Uterus (tissue), 4 donors: Measurements from ENCODE around the gene CBFA2T2. TPM values are rescaled to one million over a fixed set of nuclear protein-coding genes. Genes with fewer than 3 reads are reported as not detected.
"Not testable (repeated sequence)": the region's sequence is repeated elsewhere in the genome, so short reads cannot be mapped to it uniquely, and the experiment has no call there.

Experiments used
- DNase-seq, 2 donors: peaks; one replicate each; pipeline ENCODE4 v3.0.0-alpha.2; 2019 to 2020
- H3K27ac ChIP-seq, 2 donors: fragments of 200-600 bp; sonication (generic); 1 replicate in 1 of 2; 2 replicates in 1 of 2; pipeline ENCODE4 v1.5.1; 2016 to 2018
- H3K27me3 ChIP-seq, 2 donors: fragments of 200-600 bp; sonication (generic); one replicate each; pipeline ENCODE4 v1.5.1; 2018 to 2019; ENCODE audit warnings: control low read depth in 1 of 2
- H3K36me3 ChIP-seq, 2 donors: fragments of 200-600 bp; sonication (generic); one replicate each; pipeline ENCODE4 v1.5.1; 2019; ENCODE audit warnings: control low read depth in 1 of 2
- H3K4me1 ChIP-seq, 2 donors: fragments of 200-600 bp; sonication (generic); one replicate each; pipeline ENCODE4 v1.5.1; 2018 to 2019; ENCODE audit warnings: control low read depth in 1 of 2
- H3K4me3 ChIP-seq, 2 donors: fragments of 200-600 bp; sonication (generic); 1 replicate in 1 of 2; 2 replicates in 1 of 2; pipeline ENCODE4 v1.5.1; 2018 to 2019; ENCODE audit warnings: mild to moderate bottlenecking in 1 of 2
- H3K9me3 ChIP-seq, 2 donors: fragments of 200-600 bp; sonication (generic); one replicate each; pipeline ENCODE4 v1.5.1; 2019; ENCODE audit warnings: control low read depth in 1 of 2
- CTCF ChIP-seq, 4 experiments: fragments of 200-600 bp in 2 of 4; fragments of 450-650 bp in 2 of 4; sonication (generic) in 2 of 4; IDR thresholded peaks; one replicate each; pipeline ENCODE4 v1.5.1; 2016 to 2019; ENCODE audit warnings: antibody characterized with exemption in 4 of 4, mild to moderate bottlenecking in 2 of 4, moderate library complexity in 1 of 4
- POLR2A ChIP-seq, 2 donors: fragments of 450-650 bp; IDR thresholded peaks; one replicate each; pipeline ENCODE4 v1.6.1; 2016; ENCODE audit warnings: antibody characterized with exemption in 2 of 2, mild to moderate bottlenecking in 1 of 2, moderate library complexity in 1 of 2
- intact Hi-C: fragments of 100-400 bp; cut with DNase I; formaldehyde crosslinking; loops from one replicate; pipeline ENCODE4 v1.15.1; 2023; ENCODE audit warnings: low total_unique reads
- total RNA-seq, 4 donors: library from RNA; depleted of rRNA in 3 of 4; stranded (reverse); fragments of >200 nt in 3 of 4; gene quantifications; one replicate each; pipeline versions ENCODE4 v1.1.0 to v1.2.4, GENCODE V29; 2014 to 2023
- donor health status: DM: yes; HTN: yes; CAD: no.

CBFA2T2 gene
- total RNA-seq, 4 donors from 2014 or later = 13.6 to 32.4 (median 24.3) TPM

- TF ChIP-seq POLR2A (IDR thresholded peaks at IDR 0.05) (no peak), CTCF (IDR thresholded peaks at IDR 0.05) (no peak)
- Histone ChIP-seq H3K27me3 (no peaks in the 10 kb centered on the region), H3K36me3 (no peaks in the 10 kb centered on the region), H3K9me3 (no peaks in the 10 kb centered on the region), H3K4me3 (no peak overlapping the region), H3K27ac (no peak overlapping the region), H3K4me1 (no peaks in the 10 kb centered on the region)
- intact Hi-C loops = no loop called here
- no peak for DNase-seq
Observed at GRCh38 chr20:33524261-33524660, 34.4 kb downstream of the CBFA2T2 start.

DNA sequence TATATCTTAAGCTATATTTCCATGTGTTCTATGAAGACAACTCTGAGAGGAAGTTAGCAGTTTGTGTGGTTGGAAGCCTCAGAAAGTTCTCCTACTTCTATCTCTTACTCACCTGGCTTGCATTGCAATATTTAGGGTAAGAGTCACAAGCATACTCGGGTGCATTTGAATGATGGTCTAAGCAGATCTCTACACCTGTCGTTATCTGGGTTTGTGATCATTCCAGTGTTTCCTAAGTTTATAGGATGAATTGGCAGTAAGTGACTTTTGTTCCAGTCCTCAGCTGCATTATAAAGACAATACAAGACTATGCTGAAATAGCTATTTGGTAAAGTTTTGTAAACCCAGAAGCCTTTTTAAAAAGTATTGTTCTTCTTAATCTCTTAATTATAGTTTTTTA, 36.9 kb downstream of the CBFA2T2 start:
- DNase-seq = no peak
- no peaks in the 10 kb centered on the region for H3K27me3 ChIP-seq
- peaks cover 4% of the 10 kb centered on the region in 2 donors for H3K4me1 ChIP-seq
- no peaks in the 10 kb centered on the region for H3K9me3 ChIP-seq
- H3K27ac ChIP-seq = no peak overlapping the region
- intact Hi-C loops = no loop called here
- H3K4me3 ChIP-seq = no peak overlapping the region
- no peak for TF ChIP-seq POLR2A (IDR thresholded peaks at IDR 0.05)
- no peak for TF ChIP-seq CTCF (IDR thresholded peaks at IDR 0.05)
- no peaks in the 10 kb centered on the region for H3K36me3 ChIP-seq

DNA sequence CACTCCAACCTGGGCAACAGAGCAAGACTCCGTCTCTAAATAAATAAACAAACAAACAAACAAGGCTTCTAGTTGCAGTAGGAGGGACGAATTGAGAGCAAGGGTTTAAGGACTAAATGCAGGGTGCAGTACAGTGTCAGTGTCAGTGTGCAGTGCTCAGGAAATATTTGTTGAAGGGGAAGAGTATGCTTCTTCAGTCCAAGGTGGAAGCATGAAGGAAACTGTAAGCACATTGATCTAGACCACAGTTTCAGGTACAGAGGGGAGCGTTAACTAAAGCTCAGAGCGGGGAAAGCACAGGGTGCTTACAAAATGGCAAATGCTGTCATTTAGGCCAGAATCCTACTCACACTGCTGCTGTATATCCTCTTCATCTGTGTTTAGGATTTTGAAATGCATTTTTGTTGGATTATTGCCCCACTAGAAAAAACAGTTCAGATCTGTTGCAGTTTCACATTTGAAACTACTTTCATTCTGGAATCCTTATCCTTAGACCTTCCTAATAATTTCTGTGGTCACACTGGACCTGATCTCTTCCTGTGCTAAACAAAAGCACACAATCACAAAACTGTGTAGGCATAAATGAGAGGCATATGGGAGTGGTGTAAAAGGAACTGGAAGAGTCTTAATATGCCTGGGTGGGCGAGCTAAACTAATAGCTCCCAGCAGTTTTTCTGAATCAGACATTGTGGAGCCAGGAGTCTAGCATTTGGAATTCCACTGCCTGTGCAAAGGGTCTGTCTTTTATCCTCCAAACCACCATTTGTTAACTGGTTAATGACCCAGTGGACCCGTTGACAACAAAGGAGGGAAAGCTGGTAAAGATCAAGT, 41.4 kb downstream of the CBFA2T2 start:
- Histone ChIP-seq H3K9me3 (no peaks in the 10 kb centered on the region), H3K27ac (peak overlapping the region in 1 of 2 donors; percentile 6), H3K27me3 (no peaks in the 10 kb centered on the region), H3K4me1 (peaks cover 7 to 8% of the 10 kb centered on the region in 2 donors), H3K4me3 (no peak overlapping the region), H3K36me3 (no peaks in the 10 kb centered on the region)
- intact Hi-C loops = no loop called here
- TF ChIP-seq CTCF (IDR thresholded peaks at IDR 0.05) (no peak), POLR2A (IDR thresholded peaks at IDR 0.05) (no peak)
- no peak for DNase-seq

DNA sequence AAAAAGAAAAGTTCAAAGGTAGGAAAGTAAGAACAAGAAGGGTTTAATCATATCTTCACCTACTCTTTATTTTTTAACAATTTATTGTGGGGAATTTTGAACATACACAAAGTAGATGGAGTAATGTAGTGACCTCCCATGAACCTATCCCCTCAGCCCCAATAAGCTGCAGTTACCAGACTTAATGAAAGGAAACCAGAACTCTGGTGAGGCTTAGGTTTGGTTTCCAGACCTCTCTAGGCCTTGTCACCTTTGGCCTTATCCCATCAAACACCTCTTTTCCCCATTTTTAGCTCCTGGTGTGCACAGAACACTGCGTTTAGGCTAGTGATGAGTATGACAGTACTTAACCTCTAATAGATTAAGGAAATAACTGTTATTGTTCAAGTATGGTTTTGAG, 42.0 kb downstream of the CBFA2T2 start:
- TF ChIP-seq CTCF (IDR thresholded peaks at IDR 0.05) (no peak), POLR2A (IDR thresholded peaks at IDR 0.05) (no peak)
- H3K4me3 ChIP-seq = no peak overlapping the region
- peaks cover 7 to 8% of the 10 kb centered on the region in 2 donors for H3K4me1 ChIP-seq
- no peaks in the 10 kb centered on the region for H3K27me3 ChIP-seq
- DNase-seq = no peak
- no peaks in the 10 kb centered on the region for H3K9me3 ChIP-seq
- H3K27ac ChIP-seq = peak overlapping the region in 1 of 2 donors; percentile 6
- intact Hi-C loops = no loop called here
- no peaks in the 10 kb centered on the region for H3K36me3 ChIP-seq

DNA sequence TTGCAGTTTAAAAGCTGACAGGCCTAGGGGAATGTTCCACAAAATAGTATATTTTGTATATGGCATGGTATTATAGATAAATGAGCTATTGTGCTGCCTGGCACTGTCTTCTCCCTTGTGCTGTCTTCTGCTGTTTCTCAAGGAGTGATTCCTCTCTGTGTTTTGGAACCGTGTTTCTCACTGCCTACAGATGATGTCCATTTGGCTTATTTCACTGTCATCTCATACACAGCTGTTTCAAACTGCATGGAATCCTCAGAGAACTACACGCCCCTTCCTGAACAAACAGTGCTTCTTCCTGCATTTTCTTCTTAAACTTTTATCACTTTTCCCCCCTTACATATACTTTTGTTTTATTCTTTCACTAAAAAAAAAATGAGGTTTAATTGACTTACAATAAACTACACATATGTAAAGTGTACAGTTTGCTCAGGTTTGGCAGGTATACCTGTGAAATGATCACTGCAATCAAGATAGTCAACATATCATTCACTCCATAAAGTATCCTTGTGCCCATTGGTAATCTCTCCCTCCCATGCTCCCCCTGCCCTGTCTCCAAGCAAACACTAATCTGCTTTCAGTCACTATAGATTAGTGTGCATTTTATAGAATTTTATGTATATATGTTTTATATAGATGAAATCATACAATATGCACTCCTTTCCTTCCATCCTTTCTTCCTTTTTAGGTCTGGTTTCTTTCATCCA, 43.0 kb downstream of the CBFA2T2 start:
- no peaks in the 10 kb centered on the region for H3K9me3 ChIP-seq
- TF ChIP-seq POLR2A (IDR thresholded peaks at IDR 0.05) (no peak), CTCF (IDR thresholded peaks at IDR 0.05) (no peak)
- H3K27me3 ChIP-seq = no peaks in the 10 kb centered on the region
- H3K4me3 ChIP-seq = no peak overlapping the region
- peaks cover 7 to 8% of the 10 kb centered on the region in 2 donors for H3K4me1 ChIP-seq
- intact Hi-C loops = no loop called here
- DNase-seq = no peak
- H3K27ac ChIP-seq = no peak overlapping the region
- no peaks in the 10 kb centered on the region for H3K36me3 ChIP-seq

DNA sequence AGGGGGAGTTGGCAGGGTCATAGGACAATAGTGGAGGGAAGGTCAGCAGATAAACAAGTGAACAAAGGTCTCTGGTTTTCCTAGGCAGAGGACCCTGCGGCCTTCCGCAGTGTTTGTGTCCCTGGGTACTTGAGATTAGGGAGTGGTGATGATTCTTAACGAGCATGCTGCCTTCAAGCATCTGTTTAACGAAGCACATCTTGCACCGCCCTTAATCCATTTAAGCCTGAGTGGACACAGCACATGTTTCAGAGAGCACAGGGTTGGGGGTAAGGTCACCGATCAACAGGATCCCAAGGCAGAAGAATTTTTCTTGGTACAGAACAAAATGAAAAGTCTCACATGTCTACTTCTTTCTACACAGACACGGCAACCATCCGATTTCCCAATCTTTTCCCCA, 45.8 kb downstream of the CBFA2T2 start:
- DNase-seq, H3K36me3 ChIP-seq, H3K27me3 ChIP-seq, intact Hi-C loops, H3K27ac ChIP-seq, H3K9me3 ChIP-seq, H3K4me3 ChIP-seq: not testable (repeated sequence)
- peaks cover 8 to 12% of the 10 kb centered on the region in 2 donors for H3K4me1 ChIP-seq
